Stomach (tissue), 4 donors: ENCODE measurements around the gene ZNF414.

Source experiments
- CTCF ChIP-seq, 7 experiments: fragments of 450-650 bp in 4 of 7; fragments of 200-600 bp in 3 of 7; sonication (generic) in 3 of 7; IDR thresholded peaks; one replicate each; pipeline ENCODE4 v1.5.1; 2016 to 2019; ENCODE audit warnings: antibody characterized with exemption in 7 of 7, control low read depth in 2 of 7, mild to moderate bottlenecking in 1 of 7
- EP300 ChIP-seq: sonication (generic); formaldehyde crosslinking; IDR thresholded peaks from one replicate; pipeline ENCODE4 v1.6.1; 2017; ENCODE audit warnings: antibody characterized with exemption

- TF ChIP-seq CTCF (IDR thresholded peaks at IDR 0.05) (no peak), EP300 (no peak)
Observed at GRCh38 chr19:8484331-8484894, 29.6 kb downstream of the ZNF414 start.
